ENCODE results near the gene PANK1.

The PANK1 gene

DNA sequence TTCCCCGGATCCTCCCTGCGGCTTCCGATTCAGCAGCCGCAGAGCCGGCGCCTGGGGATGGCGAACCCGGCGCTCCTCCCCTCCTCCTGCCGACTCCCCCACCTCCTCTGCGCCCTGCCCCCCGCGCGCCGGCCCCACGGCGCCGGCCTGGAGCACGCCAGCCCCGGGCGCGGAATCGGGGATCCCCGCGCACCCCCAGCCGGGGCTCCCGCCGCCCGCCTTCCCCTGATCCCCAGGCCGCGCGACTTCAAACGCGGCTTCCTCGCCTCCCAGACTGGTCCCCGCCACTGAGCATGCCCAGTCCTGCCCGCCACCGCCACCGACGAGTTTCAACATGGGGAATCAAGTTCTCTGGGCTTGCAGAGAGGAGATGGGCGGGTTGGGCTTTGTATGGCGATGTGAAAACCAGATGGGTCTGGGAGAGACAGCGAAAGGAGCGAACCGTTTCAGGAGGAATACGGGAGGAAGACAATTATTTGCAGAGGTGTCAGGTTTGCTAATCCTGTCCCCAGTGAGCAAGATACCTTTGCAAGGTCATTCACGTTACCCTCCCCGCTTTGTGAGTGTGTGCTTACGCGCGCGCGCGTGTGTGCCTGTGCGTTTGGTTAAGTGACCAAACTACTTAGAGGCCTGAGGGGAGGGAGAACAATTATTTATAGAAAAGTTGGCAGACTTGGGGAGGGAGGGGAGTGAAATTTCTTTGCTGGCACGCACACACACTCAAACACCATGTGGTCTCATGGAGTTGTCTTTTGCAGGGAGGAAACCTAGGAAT is at the start of gene PANK1:
Gene PANK1 (minus strand): TSS at position 276 of the 775 bp plus-strand sequence. CDS start 351 bp downstream, outside the sequence.
- ATAC-seq = peak; percentile 54 to 67

DNA sequence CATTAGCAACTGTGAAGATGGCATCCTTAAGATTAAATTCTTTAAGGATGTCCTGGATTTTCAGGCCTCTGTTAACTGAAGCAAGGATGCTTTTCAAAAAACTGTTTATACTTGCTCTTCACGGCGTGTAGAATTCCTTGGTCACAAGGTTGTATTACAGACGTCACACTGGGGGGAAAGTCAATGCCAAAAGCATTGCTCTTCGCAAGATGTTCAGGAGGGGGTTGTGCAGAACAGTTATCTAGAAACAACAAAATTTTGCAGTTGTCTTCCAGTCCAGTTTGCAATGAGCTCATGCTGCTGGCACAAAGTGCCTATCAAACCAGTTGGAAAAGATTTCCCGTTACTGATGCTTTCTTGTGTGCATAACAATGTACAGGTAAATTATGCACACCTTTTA is 48.1 kb upstream of the PANK1 start:
- ATAC-seq = no peak

DNA sequence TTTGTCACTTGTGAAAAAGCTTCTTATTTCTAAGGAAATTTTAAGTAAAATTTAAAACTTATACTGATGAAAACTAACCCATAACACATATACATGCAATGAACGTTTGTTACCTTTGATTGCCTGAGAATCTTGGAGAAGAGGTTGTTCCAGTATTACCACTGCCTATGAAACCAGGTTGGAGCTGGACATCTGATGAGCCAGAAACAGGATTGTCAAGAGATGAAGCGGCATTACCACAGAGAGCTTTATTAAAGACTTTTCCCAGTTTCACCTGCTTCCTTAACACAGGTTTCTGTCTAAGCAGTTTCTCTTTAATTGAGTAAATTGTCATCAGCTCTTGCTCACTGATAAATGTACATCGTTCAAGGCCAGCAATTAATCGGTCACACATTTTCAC is 47.4 kb upstream of the PANK1 start:
- ATAC-seq = no peak

DNA sequence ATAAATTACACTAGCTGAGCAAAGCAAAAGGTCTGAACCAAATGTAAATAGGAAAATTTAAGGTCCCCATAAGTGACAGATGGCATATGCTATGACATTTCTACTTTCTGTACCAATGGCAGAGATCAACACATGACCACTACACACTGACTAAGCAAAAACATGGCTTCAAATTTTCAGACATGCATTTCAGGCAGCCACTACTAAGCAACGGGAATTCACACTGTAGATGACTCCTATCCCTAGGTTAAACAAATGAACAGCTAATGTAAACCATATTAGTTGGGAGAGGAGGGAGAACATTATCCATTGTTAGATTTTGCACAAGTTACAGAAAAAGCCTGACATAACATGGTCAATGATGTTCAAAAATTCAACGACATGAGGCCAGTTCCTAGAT is 45.0 kb upstream of the PANK1 start:
- ATAC-seq = no peak

DNA sequence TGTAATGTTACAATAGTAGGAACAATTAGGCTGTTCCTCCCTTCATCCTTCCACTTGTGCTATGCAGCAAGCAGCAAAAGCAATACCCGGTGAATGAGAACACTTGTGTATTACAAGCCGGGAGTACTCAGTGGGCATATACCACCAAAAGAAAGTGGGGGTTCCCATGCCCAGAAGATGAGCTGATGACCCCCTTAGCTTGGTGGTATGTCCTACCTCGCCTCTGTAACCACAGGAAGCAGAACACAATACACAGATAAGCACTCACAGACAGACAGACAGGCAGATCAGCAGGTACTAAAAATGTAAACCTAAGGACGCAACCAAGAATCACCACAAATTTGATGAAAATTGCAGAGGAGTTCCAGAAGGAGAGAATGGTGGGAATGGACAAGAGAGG is 40.9 kb upstream of the PANK1 start:
- no peak for ATAC-seq

DNA sequence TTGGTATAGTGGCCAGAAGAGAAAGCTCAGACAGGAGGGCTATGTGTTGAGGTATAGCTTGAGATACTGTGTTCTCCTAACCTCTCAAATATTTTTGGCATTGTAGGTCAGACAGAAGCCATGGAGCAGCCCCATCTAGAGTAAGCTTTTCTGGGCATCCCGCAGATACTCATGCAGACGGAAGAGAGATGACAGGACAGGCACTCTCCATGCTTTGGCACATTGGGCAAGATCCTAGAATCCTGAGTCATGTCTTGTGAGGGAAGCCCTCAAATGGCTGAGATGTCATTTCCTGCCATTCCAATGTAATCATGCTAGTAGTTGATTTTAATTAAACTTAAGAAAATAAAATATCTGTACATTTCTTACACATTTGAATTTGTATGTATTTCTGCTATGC is 39.6 kb upstream of the PANK1 start:
- no peak for ATAC-seq

DNA sequence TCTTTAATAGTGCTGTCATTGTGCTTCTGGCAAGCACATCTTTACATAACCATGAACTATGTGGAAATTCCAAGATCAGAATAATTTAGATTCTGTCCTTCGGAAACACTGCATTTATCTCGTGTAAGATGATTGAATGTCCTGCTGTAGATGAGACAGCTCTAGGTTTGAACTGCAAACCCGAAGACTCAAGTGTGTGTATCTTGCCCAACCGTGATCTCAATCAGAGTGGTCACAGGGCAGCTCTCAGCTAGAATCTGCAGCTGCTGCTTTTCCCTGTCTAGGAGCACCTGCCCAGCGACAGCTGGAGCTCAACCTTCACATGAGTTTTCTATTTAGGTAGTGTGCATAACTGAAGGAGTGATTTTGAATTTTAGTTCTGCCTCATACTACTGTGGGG is 38.8 kb upstream of the PANK1 start:
- no peak for ATAC-seq

DNA sequence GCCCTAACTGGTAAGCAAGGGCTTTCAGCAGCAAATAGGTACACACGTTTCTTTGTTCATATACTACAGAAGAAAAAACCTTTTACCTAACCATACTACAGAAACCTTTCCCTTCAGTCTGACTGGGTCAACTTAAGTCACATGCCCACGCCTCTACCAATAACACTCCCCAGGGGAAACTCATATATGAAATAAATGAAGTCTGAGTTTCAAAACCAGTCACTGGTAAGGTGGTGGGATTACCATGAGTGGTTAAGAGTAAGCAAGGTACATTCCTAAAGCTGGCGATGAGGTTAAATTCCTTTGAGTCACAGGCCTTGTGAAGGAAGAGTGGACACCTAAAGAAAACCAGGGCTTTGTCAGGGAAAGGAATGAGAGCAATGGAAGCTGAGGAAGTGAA is 34.9 kb upstream of the PANK1 start:
- peak in 1 of 2 donors; percentile 56 for ATAC-seq

DNA sequence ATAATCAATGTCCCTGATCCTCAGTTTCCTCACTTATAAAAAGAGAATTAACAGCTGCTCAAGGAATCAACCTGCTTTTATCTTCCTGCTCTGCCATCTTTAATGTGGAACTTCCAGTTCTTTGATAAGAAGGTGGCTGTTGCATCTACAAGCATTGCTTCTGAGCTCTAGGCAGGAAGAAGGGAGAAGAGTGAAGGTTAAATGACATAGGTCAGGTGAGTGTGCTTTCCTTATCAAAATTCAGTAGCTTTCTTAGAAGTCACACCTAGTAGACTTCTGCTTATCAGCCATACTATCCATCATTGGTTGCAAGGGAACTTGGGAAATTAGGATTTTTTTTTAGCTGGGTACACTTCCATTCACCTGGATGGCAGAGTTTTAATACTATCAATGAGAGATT is 32.3 kb upstream of the PANK1 start:
- ATAC-seq = no peak

DNA sequence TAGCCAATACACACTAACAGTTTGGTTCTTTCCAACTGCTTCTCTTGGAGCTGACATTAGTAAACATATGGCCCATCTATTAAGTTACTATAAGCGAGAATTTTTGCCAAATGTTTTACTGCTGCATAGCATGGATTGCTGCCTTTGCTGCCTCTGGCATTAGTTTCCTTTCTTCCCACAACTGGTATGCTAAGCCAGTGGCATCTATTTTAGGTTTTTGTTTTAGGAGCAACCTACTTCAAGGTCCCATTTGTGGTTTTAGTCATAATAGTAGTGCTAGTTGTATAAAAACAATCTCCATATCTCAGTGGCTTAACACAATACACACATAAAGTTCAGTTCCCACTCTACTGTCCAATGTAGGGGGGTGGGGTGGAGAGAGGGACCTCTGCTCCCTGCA is 25.9 kb upstream of the PANK1 start:
- no peak for ATAC-seq

DNA sequence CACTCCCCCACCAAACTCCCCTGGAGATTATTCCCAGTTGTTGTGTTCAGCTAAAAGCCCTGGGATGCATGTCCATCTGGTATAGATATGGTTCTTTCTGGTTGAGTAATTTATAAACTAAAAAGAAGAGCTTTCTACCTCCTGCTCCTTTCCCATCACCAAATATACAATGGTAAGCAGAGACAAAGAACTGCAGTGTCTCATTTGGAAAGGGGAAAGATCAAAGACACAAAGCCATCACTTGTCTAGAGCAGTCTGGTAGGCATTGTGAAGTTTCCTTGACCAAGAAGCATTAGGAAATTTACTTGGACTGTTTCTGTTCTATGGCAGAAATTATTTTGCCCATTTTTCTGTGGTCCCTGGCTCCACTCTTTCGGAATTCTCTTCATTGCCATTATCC is 24.9 kb upstream of the PANK1 start:
- ATAC-seq = no peak

DNA sequence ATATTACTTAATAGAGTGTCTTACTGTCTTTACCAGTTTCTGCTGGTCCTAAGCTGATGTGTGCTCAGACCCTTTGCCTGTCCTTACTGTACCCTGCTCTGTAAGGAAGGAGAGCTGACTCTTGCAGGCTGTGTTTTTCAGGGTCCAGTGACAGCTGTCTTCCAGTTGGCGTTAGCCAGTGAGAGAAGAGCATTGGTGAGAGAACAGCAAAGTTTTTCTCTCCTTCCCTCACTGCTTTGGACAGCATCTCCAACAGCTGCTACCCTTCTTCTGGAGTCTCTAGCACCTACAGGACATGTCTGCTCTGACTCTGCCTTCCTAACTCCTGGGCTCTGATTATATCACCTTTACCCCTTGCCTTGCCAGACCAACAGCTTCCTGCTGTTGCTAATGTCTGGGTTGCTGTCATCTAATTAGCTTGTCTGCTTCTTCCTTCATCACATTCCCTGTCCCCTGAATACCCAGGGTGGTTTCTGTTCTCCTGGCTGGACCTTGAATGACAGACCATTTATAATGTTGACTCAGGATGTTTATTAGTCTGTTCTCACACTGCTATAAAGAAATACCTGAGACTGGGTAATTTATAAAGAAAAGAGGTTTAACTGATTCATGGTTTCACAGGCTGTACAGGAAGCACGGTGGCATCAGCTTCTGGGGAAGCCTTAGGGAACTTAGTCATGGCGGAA is 23.5 kb upstream of the PANK1 start:
- ATAC-seq = no peak

DNA sequence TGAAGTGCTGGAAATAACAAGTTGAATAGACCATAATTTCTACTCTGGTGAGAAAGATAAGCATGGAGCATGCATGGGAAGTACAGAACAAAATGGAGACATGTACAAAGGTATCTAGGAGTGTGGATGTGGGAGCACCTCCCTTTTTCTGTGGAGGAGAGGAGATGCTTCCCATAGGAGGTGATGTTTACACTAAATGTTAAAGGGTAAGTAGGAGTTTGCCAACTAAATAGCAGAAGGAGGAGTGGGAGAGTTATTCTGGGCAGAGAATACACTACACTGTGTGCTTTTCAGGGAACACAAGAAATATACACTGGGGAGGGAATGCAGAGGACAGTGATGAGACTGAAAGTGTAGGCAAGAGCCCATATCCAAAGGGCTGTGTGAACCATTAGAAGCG is 21.1 kb upstream of the PANK1 start:
- no peak for ATAC-seq

DNA sequence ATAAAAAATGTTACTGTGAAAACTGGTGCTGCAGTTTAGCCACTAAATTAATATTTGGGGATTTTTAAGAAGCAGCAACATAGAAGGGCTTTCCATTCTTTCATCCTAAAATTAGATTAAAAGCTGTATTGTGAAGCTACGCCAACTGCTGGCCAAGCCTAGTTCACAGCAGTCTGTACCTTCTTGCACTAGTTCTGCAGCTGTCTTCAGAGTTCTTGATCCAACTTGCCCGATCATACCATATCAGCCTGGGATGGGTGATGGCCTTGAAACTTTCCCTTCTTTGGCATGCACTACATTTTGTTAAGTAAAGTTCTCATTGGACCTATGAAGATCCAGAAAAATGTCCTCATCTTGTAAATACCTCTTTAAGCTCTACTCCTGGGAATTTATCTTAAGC is 20.3 kb upstream of the PANK1 start:
- no peak for ATAC-seq

DNA sequence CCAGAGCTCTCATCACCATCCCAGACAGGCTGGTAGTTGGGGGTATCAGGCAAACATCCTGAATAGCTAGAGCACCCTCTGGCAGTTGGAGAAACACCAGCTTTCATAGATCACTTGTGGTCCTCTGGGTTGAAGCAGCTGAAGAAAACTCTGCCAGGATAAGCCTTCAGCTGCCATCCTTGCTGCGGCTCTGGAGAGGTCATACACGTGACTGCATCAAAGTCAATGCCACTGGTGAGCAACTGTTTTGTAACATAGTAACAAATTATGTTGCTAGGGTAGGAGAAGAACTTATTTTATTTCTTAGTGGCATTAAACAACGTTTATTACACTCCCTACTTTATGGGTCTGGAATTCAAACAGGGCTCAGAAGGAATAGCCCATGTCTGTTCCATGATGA is 19.2 kb upstream of the PANK1 start:
- no peak for ATAC-seq

DNA sequence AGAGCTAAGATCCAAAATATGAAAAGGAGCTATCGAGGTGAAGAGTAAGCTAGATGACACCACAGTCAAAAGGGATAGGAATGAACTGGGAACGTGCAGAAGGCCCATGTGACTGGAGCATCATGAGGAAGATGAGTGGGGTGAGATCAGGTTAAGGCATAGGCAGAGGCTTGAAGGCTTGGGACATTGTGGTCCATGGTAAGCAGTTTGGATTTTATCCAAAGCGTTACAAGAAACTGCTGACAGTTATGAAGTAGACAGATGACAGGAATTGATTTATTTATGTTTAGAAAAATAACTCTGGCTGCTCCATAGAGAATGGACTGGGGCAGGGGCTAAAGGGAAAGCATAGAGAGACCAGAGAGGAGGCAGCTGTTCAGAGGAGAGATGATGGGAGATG is 18.1 kb upstream of the PANK1 start:
- ATAC-seq = no peak

DNA sequence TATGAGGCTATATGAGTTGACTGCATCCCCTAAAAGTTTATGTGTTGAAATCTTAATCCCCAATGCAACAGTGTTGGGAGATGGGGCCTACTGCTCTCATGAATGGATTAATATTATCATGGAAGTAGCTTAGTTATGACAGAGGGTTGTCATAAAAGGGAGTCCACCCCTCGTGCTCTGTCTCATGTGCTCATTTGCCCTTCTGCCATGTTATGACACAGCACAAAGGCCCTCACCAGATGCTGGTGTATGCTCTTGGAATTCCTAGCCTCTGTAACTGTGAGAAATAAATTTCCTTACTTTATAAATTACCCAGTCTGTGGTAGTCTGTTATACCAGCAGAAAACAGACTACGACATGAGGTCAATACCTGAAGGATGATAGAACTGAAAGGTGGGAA is 17.6 kb upstream of the PANK1 start:
- ATAC-seq = no peak

DNA sequence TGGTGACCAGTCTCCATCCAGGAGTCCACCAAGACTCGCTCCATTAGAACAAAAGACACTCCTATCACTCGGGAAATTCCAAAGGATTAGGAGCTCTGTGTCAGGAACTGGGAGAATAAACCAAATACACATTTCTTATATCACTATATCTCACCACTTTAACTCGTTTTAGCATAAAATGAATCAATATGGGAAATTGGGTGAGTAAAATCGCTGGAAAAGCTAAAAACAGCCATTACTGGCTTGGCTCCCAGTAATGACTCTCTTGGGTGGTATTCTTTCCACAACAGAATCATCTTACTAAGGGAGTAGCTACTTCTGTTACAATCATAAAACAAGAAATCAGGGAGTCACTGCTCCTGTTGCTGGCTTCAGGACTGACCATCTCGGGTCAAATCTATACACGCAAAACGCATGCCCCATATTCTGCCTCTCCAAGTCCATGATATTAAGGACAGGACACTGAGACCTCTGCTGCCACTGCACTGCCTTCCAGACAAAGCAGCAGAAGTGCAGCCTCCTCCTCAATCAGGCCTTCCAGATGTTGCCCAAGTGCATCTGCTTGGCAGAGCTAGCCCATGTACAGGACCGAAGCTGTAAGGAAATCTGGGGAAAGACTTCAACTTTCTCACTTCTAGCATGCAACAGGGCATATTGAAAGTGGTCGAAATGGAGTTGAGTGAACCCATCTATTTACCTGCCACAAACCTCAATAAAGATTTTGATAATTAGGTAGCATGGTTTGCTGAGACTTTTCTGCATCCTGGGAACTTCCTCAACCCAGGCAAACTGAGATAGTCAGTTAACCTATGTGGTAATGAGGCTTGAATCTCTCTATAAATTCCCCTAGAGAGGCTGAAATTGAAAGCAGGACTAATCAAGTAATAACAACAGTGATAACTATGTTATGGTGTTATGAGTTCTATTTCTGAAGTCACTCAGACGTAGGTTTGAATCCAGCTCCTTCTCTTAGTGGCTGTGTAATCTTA is 14.4 kb upstream of the PANK1 start:
- no peak for ATAC-seq

DNA sequence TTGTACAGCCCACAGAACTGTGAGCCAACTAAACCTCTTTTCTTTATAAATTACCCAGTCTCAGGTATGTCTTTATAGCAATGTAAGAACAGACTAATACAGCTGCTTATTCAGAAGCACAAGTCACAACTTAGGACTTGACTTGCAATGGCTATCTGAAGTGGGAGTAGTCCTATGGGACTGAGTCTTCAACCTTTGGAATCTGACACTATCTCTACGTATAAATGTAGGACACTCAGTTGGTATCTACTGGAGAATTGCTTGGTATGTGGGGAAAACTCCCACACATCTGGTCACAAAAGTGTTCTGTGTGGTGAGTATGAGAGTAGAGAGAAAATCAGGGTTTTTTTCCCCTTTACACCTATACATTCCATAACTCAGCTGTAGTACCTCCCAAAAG is 12.3 kb upstream of the PANK1 start:
- no peak for ATAC-seq

DNA sequence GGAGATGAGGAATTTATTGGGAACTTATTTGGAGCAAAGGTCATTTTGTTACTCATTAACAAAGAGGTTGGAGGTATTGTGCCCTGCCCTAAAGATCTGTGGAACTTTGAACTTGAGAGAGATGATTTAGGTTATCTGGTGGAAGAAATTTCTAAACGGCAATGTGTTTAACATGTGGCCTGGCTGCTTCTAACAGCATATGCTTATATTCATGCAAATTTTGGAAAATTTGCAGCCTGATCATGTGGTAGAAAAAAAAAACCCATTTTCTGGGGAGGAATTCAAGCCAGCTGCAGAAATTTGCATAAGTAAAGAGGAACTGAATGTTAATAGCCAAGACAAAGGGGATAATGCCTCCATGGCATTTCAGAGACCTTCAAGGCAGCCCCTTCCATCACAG is 10.7 kb upstream of the PANK1 start:
- no peak for ATAC-seq

DNA sequence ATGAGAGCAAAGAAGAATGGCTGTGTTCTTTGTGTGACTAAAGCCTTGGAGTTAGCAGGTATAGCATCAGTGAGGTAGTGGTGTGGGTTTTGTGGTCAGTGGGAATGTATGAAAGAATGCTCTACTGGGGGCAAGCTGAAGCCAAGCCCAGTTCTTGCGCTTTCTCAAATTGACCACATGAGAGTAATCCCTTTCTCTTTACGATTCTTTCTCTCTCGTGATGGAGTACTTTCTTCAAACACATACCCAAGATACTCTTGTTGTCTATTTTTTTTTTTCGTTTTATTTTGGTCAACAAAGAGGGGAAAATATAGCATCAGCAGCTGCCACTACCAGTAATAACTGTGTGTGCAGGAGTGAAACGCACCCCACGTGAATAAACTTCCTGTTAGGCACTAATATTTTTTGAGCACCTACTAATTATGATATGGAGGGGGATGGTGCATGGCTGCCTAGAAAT is 8.4 kb upstream of the PANK1 start:
- ATAC-seq = no peak

DNA sequence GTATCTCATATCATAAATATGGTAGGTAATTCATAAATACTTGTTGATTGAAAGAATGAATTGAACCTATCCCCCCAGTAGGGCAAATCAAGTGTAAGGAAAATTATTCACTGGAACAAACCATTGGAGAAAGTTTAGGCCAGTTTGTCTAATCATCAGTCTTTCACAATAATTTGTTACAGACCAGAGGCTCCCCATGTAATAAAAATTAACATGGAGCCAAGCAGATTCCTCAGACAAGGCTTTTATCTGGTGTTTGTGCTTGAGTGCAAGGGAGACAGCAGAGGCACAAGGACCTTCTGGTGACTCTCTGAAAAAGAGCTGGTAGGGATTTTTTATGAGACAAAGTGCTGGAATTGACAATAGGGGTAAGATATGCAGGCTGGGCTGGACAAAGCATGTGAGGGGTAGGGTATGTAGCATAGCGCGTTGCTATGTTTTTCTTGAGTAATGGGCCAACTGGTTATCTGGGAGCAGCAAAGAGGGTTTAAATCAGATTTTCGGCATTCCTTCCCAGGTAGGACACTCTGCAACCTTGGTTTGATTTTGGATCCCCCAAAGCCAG is 7.8 kb upstream of the PANK1 start:
- ATAC-seq = no peak

All from activated CD4-positive, CD25-positive, alpha-beta regulatory T cell treated with anti-CD3 and anti-CD28 coated beads, Interleukin-2, amount 50 U/mL, for 24 hours (primary cell).